Testis (tissue), 2 donors: ENCODE results near the gene PAPPA.

Experiments used
- CTCF ChIP-seq, 3 experiments: fragments of 450-650 bp in 2 of 3; fragments of 200-600 bp in 1 of 3; sonication (generic) in 1 of 3; IDR thresholded peaks; one replicate each; pipeline ENCODE4 v1.5.1; 2016 to 2019; ENCODE audit warnings: antibody characterized with exemption in 3 of 3, mild to moderate bottlenecking in 2 of 3, moderate library complexity in 1 of 3
- POLR2A ChIP-seq: fragments of 450-650 bp; IDR thresholded peaks from one replicate; pipeline ENCODE4 v1.6.1; 2017; ENCODE audit warnings: antibody characterized with exemption, mild to moderate bottlenecking, moderate library complexity

DNA sequence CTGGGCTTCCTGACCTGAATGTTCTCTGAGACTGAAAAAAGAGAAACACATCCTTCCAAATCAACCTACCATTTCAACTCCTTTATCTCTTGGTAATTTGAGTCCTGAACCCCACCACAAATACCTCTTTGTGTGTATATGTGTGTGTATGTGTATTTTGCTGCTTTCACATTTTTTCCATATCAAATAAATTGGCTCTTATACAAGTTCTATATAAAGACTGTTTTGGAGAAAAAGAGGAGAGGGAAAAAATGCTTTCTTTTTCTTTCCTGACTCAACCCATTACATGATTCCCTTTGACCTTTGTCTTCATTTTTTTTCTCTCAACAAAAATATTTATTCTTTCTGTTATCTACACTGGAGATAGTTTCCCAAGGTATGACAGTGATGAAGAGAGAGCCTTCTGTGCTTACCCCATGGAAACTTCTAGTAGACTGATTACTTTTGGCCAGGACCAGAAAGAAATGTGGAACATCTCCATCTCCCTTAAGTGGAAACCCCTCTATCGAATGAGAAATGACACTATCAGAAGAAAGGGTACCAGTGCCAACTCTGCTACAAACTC is 85.3 kb downstream of the PAPPA start:
- TF ChIP-seq CTCF (IDR thresholded peaks at IDR 0.05) (no peak), POLR2A (no peak)
